Liver (tissue), 3 donors: ENCODE results near the gene SLFN14.
"Not testable (repeated sequence)": the region's sequence is repeated elsewhere in the genome, so short reads cannot be mapped to it uniquely, and the experiment has no call there.

Experiments used
- SP1 ChIP-seq: IDR thresholded peaks from 2 replicates; pipeline ENCODE4 v1.6.1; 2018; ENCODE audit warnings: antibody characterized with exemption, mild to moderate bottlenecking
- YY1 ChIP-seq: IDR thresholded peaks from 2 replicates; pipeline ENCODE4 v1.6.1; 2016; ENCODE audit warnings: antibody characterized with exemption, mild to moderate bottlenecking
- TF ChIP-seq, protein P1 (sequence below): IDR thresholded peaks from 2 replicates; pipeline ENCODE4 v1.6.1; 2016; ENCODE audit warnings: antibody characterized with exemption, mild to moderate bottlenecking
- TF ChIP-seq, protein P2 (sequence below): IDR thresholded peaks from 2 replicates; pipeline ENCODE4 v1.6.1; 2016; ENCODE audit warnings: antibody characterized with exemption
- TF ChIP-seq, protein P3 (sequence below): fragments of 150-350 bp; IDR thresholded peaks from 2 replicates; pipeline ENCODE4 v1.5.1; 2017; ENCODE audit warnings: improper control_type of control experiment, low read depth, low read length; ENCODE audit not compliant: missing input control
- donor health status: healthy.
- donor health status: healthy.

DNA sequence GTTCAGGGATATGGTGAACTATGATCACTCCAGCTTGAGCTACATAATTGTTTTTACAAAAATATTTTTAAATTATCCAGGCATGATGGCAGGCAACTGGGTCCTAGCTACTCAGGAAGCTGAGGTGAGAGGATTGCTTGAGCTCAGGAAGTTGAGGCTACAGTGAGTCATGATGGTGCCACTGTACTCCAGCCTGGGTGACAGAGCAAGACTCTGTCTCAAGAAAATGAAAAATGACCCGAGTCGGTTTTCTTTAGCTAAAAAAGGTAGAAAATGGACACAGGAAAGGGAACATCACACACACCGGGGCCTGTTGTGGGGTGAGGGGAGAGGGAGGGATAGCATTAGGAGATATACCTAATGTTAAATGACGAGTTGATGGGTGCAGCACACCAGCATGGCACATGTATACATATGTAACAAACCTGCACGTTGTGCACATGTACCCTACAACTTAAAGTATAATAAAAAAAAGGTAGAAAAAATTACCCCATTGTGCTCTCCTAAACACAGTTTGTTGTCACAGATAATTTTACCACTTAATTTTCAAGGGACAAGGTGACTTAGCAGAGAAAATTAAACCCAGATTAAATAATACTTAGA lies 38.9 kb downstream of the SLFN14 start:
- TF ChIP-seq, protein P1, sequence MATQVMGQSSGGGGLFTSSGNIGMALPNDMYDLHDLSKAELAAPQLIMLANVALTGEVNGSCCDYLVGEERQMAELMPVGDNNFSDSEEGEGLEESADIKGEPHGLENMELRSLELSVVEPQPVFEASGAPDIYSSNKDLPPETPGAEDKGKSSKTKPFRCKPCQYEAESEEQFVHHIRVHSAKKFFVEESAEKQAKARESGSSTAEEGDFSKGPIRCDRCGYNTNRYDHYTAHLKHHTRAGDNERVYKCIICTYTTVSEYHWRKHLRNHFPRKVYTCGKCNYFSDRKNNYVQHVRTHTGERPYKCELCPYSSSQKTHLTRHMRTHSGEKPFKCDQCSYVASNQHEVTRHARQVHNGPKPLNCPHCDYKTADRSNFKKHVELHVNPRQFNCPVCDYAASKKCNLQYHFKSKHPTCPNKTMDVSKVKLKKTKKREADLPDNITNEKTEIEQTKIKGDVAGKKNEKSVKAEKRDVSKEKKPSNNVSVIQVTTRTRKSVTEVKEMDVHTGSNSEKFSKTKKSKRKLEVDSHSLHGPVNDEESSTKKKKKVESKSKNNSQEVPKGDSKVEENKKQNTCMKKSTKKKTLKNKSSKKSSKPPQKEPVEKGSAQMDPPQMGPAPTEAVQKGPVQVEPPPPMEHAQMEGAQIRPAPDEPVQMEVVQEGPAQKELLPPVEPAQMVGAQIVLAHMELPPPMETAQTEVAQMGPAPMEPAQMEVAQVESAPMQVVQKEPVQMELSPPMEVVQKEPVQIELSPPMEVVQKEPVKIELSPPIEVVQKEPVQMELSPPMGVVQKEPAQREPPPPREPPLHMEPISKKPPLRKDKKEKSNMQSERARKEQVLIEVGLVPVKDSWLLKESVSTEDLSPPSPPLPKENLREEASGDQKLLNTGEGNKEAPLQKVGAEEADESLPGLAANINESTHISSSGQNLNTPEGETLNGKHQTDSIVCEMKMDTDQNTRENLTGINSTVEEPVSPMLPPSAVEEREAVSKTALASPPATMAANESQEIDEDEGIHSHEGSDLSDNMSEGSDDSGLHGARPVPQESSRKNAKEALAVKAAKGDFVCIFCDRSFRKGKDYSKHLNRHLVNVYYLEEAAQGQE = not testable (repeated sequence)
- TF ChIP-seq, protein P2, sequence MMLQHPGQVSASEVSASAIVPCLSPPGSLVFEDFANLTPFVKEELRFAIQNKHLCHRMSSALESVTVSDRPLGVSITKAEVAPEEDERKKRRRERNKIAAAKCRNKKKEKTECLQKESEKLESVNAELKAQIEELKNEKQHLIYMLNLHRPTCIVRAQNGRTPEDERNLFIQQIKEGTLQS = not testable (repeated sequence)
- TF ChIP-seq, protein P3, sequence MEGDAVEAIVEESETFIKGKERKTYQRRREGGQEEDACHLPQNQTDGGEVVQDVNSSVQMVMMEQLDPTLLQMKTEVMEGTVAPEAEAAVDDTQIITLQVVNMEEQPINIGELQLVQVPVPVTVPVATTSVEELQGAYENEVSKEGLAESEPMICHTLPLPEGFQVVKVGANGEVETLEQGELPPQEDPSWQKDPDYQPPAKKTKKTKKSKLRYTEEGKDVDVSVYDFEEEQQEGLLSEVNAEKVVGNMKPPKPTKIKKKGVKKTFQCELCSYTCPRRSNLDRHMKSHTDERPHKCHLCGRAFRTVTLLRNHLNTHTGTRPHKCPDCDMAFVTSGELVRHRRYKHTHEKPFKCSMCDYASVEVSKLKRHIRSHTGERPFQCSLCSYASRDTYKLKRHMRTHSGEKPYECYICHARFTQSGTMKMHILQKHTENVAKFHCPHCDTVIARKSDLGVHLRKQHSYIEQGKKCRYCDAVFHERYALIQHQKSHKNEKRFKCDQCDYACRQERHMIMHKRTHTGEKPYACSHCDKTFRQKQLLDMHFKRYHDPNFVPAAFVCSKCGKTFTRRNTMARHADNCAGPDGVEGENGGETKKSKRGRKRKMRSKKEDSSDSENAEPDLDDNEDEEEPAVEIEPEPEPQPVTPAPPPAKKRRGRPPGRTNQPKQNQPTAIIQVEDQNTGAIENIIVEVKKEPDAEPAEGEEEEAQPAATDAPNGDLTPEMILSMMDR = not testable (repeated sequence)
- TF ChIP-seq YY1, SP1: not testable (repeated sequence)
